ENCODE data around the gene OTULINL.

The OTULINL gene

GRCh38 chr5:14608169-14608568, 26.6 kb downstream of the OTULINL start:
- DNase-seq = no peak

DNA sequence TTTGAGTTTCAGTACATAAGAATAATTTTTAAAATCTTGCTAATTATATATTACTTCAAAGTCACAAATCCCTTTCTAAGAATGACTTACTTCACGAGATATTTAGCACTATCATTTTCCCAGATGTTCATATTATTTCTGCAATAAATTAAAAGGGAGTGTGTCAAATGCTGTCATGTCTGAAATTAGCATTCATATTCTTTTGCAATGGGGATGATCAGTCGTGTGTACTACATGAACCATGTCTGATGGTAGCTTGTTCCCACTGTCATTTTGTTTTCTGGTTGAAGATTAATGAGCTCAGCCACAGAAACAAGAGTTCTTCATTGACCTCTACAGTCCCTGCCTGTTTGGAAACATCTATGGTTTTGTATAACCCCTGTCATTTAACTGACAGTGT, 30.1 kb downstream of the OTULINL start:
- DNase-seq = no peak

DNA sequence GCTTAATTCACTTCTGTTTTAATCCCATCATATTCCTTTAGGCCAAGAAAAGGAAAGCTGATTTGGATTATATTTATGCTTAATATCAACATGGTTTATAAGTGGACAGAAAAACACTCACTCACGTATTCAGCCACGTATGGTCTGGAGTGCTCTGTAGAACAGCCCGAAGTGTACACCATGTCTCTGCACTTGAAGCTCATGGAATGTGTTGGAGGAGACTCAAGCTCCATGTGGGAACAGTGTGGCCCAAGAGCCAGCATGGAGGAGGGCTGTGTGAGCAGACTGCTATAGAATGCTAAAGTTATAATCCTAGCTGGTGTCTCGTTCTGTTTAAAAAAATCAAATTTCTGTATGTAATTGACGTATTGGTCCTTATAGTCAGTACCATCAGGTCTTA, 32.9 kb downstream of the OTULINL start:
- no peak for DNase-seq

GRCh38 chr5:14615365-14615764, 33.8 kb downstream of the OTULINL start:
- no peak for DNase-seq

GRCh38 chr5:14617441-14617840, 35.8 kb downstream of the OTULINL start:
- no peak for DNase-seq

- DNase-seq = no peak
These were observed 45.7 kb downstream of the OTULINL start for GRCh38 chr5:14627270-14627669.

GRCh38 chr5:14628346-14628745, 46.8 kb downstream of the OTULINL start:
- DNase-seq = no peak

GRCh38 chr5:14630671-14631070, 49.1 kb downstream of the OTULINL start:
- DNase-seq = no peak

- DNase-seq = no peak
These were observed 54.1 kb downstream of the OTULINL start for GRCh38 chr5:14635656-14636055.

DNA sequence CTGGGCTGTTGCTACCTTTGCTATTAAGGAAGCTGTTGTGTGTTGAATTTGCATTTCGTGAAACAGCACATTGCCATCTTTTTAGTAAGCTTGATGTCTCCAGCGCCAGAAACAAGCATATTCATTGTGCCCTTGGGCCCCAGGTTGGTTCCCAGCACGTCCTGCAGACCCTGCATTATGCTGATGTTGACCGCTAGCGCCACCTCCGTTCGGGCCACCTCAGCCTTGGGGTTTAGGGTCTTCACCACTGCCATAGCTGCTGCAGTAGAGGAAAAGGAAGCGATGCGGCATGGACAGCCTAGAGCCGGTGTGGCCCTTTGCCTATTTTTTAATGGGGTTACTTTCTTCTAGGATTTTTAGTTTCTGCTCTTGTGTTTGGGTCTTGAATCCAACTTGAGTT, 59.2 kb downstream of the OTULINL start:
- DNase-seq = no peak

DNA sequence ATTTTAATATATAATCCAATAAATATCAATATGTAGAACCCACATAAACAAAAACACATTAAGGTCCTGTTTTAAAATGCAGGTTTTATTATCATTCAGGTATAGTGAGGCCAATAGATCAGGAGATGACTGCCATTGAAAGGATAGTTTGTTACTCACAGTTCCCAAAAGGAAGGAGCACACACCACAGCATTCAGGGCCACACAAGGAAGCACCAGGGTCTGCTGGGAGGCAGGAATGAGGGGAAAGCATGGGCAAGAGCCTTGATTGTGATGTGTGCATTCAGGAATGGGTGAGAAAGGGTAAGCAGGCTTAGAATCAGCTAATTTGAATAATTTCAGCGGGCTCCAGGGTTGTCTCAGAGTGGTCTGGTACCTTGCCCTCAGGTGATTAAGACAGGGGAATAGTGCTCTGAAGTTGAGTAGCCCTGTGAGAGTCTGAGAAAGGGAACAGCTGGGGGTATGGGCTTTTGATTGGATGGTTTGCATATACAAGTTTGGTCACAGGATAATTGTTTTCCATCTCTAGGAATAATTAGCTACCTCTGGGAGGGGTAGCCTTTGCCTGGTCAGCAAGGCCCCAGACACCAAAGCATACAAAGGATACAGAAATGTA, 63.1 kb downstream of the OTULINL start:
- DNase-seq = no peak

DNA sequence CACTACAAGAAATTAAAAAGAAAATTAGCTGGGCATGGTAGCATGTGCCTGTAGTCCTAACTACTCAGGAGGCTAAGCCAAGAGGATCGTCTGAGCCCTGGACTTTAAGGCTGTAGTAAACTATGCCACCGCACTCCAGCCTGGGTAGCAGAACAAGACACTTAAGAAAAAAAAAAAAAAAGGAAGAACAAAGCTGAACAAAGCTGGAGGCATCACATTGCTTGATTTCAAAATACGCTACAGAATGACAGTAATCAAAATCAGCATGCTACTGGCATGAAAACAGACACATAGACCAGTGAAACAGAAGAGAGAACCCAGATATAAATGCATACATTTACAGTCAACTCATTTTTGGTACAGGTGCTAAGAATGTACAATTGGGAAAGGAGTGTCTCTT, 68.5 kb downstream of the OTULINL start:
- DNase-seq = no peak

- no peak for DNase-seq
These were observed 73.7 kb downstream of the OTULINL start for GRCh38 chr5:14655146-14655741.

DNA sequence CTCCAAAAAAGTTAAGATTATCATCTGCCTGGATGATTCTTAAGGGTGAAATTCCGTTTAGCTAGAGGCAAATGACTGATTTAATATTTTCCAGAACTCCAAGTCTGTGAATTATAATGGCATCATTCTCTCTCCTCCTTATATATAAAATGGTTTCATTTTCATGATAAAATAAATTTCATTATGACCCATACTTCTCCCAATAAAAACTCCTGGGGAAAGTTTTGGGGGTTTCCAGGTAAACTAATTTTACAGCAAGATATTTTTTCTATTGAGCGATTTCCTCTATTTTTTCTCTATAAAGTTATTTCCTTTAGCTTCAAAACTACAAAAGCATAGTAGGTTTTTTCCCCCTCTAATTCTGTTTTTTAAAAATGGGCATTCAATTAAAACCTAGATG, 75.3 kb downstream of the OTULINL start:
- DNase-seq = no peak

GRCh38 chr5:14659821-14660607, 78.4 kb downstream of the OTULINL start:
- DNase-seq = no peak

DNA sequence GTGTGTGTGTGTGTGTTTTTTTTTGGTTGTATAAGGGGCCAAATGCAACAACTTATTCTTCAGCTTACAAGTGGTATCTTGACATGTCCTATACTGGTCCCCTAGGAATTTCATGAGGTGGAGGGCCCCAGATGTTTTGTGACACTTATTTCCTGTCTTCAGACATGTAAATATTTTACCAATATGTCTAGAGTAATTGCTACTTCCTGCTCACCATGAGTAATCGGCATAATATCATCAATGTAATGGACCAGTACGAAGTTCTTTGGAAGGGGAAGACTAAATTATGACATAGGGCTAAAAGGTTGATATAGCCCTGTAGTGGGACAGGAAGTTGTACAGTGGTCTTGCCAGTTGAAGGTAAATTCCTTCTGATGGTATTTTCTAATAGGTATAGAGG, 79.2 kb downstream of the OTULINL start:
- DNase-seq = no peak

All from NCI-H1048 (cell line).